GM12892 (cell line): ENCODE data around the gene ZNRD2.

Source experiments
- POLR2A ChIP-seq: IDR thresholded peaks from 2 replicates; pipeline ENCODE4 v1.6.1; 2011; ENCODE audit warnings: low read depth, low read length, control low read depth
- POLR2AphosphoS5 ChIP-seq: IDR thresholded peaks from 2 replicates; pipeline ENCODE4 v1.6.1; 2011; ENCODE audit warnings: low read depth, low read length, control low read depth
- TAF1 ChIP-seq: IDR thresholded peaks from 2 replicates; pipeline ENCODE4 v1.6.1; 2011; ENCODE audit warnings: low read depth, mild to moderate bottlenecking, control low read depth, low read length, borderline replicate concordance

GRCh38 chr11:65541093-65541982, 28.9 kb upstream of the ZNRD2 start:
- TF ChIP-seq POLR2AphosphoS5: no peak
- no peak for TF ChIP-seq POLR2A
- no peak for TF ChIP-seq TAF1
